IMR-90 (cell line): ENCODE results near the gene PPARD.

Source experiments
- CEBPB ChIP-seq: IDR thresholded peaks from 2 replicates; pipeline ENCODE4 v1.6.1; 2012; ENCODE audit warnings: low read depth, low read length, improper control_type of control experiment
- CTCF ChIP-seq: conservative IDR thresholded peaks from 2 replicates; pipeline ENCODE4 v1.5.1; 2012; ENCODE audit warnings: mild to moderate bottlenecking, low read depth, low read length, improper control_type of control experiment
- MAZ ChIP-seq: IDR thresholded peaks from 2 replicates; pipeline ENCODE4 v1.6.1; 2012; ENCODE audit warnings: low read depth, mild to moderate bottlenecking, low read length, improper control_type of control experiment, moderate library complexity, borderline replicate concordance
- POLR2A ChIP-seq: IDR thresholded peaks from 2 replicates; pipeline ENCODE4 v1.6.1; 2012; ENCODE audit warnings: mild to moderate bottlenecking, low read depth, low read length
- RFX5 ChIP-seq: IDR thresholded peaks from 2 replicates; pipeline ENCODE4 v1.8.0; 2012; ENCODE audit warnings: low read depth, mild to moderate bottlenecking, low read length, moderate library complexity
- SMC3 ChIP-seq: fragments of 150-350 bp; IDR thresholded peaks from 2 replicates; pipeline ENCODE4 v1.6.1; 2016; ENCODE audit warnings: low read depth, mild to moderate bottlenecking, antibody characterized with exemption, low read length, moderate library complexity
- TF ChIP-seq, protein P1 (sequence below): fragments of 150-350 bp; IDR thresholded peaks from 2 replicates; pipeline ENCODE4 v1.6.1; 2017; ENCODE audit warnings: mild to moderate bottlenecking, antibody characterized with exemption, low read length, low read depth

- TF ChIP-seq POLR2A (no peak), CTCF (0 out of 2 replicates have a peak, but pooled peaks have one; percentile 2), RFX5 (no peak), SMC3 (no peak), MAZ (no peak), CEBPB (no peak)
- TF ChIP-seq, protein P1, sequence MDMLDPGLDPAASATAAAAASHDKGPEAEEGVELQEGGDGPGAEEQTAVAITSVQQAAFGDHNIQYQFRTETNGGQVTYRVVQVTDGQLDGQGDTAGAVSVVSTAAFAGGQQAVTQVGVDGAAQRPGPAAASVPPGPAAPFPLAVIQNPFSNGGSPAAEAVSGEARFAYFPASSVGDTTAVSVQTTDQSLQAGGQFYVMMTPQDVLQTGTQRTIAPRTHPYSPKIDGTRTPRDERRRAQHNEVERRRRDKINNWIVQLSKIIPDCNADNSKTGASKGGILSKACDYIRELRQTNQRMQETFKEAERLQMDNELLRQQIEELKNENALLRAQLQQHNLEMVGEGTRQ = no peak
Observed at GRCh38 chr6:35428421-35429149, 86.2 kb downstream of the PPARD start.
